AG04449 (cell line): ENCODE data around the gene SPPL3.

ENCODE experiments used
- CTCF ChIA-PET: fragments of 350-600 bp; formaldehyde crosslinking; extraction: SDS; loops from one replicate; lab custom pipeline; 2021; ENCODE audit warnings: antibody characterized with exemption; lab: Yijun Ruan, JAX
- POLR2A ChIA-PET: fragments of 400-600, 350-600 bp; formaldehyde crosslinking; extraction: SDS; loops from one replicate; lab custom pipeline; 2020; ENCODE audit warnings: antibody characterized with exemption, inconsistent platforms; lab: Yijun Ruan, JAX
- DNase-seq: peaks from one replicate; pipeline ENCODE4 v3.0.0-alpha.2; 2010; ENCODE audit warnings: low read depth, low spot score
- H3K4me3 ChIP-seq: 2 replicates; pipeline ENCODE4 v1.5.1; 2011; ENCODE audit warnings: low read depth, mild to moderate bottlenecking, control low read depth, low read length
- CTCF ChIP-seq: IDR thresholded peaks from one replicate; pipeline ENCODE4 v1.5.1; 2011; ENCODE audit warnings: mild to moderate bottlenecking, moderate library complexity, low read length, control low read depth, inconsistent platforms; ENCODE audit not compliant: insufficient read depth; ENCODE audit errors: missing control alignments

SPPL3 gene

GRCh38 chr12:120855823-120856588, 48.2 kb downstream of the SPPL3 start:
- no peak for TF ChIP-seq CTCF
- DNase-seq: no peak
- ChIA-PET CTCF (interaction anchor here (1.0 to 1.4 kb wide), 4 partner anchors 8 to 31 kb away, joined by 3 to 6 read pairs (median 4); no protein-coding TSS in a partner anchor), POLR2A (no interaction called here)
- H3K4me3 ChIP-seq: no peak overlapping the region

- no peak for TF ChIP-seq CTCF
- H3K4me3 ChIP-seq: no peak overlapping the region
- ChIA-PET CTCF (interaction anchor here (0.6 kb wide), 1 partner anchor 150 kb away, joined by 3 read pairs; no protein-coding TSS in a partner anchor), POLR2A (no interaction called here)
- DNase-seq: no peak
Measured at GRCh38 chr12:120854804-120855203, 49.4 kb downstream of the SPPL3 start.

- H3K4me3 ChIP-seq: no peak overlapping the region
- no peak for DNase-seq
- CTCF ChIA-PET: no interaction called here
- POLR2A ChIA-PET: no interaction called here
- TF ChIP-seq CTCF: no peak
Measured at GRCh38 chr12:120853188-120853587, 51.0 kb downstream of the SPPL3 start.

GRCh38 chr12:120851944-120852343, 52.2 kb downstream of the SPPL3 start:
- no peak for DNase-seq
- no peak overlapping the region for H3K4me3 ChIP-seq
- no peak for TF ChIP-seq CTCF
- ChIA-PET CTCF (interaction anchor here (1.3 kb wide), 1 partner anchor 120 kb away, joined by 5 read pairs; no protein-coding TSS in a partner anchor), POLR2A (no interaction called here)

- H3K4me3 ChIP-seq: no peak overlapping the region
- no peak for DNase-seq
- no peak for TF ChIP-seq CTCF
- CTCF ChIA-PET: interaction anchor here (1.3 kb wide), 1 partner anchor 121 kb away, joined by 5 read pairs; no protein-coding TSS in a partner anchor
- POLR2A ChIA-PET: no interaction called here
Measured at GRCh38 chr12:120851444-120851843, 52.7 kb downstream of the SPPL3 start.

GRCh38 chr12:120849765-120850164, 54.4 kb downstream of the SPPL3 start:
- no peak for DNase-seq
- TF ChIP-seq CTCF: no peak
- ChIA-PET CTCF (interaction anchor here (0.8 kb wide), 1 partner anchor 14 kb away, joined by 3 read pairs; no protein-coding TSS in a partner anchor), POLR2A (no interaction called here)
- H3K4me3 ChIP-seq: no peak overlapping the region
